Upper lobe of left lung (tissue), 4 donors: ENCODE results near the gene TXNRD1.

Experiments used
- CTCF ChIP-seq, 6 experiments: fragments of 450-650 bp in 4 of 6; fragments of 200-600 bp in 2 of 6; sonication (generic) in 2 of 6; IDR thresholded peaks; one replicate each; pipeline ENCODE4 v1.5.1; 2016 to 2019; ENCODE audit warnings: antibody characterized with exemption in 6 of 6
- POLR2AphosphoS5 ChIP-seq, 2 donors: sonication (generic); formaldehyde crosslinking; IDR thresholded peaks; one replicate each; pipeline ENCODE4 v1.5.1; 2017; ENCODE audit warnings: antibody characterized with exemption in 2 of 2

GRCh38 chr12:104296718-104297117 is 81.1 kb downstream of the TXNRD1 start:
- TF ChIP-seq POLR2AphosphoS5 (IDR thresholded peaks at IDR 0.05): no peak
- no peak for TF ChIP-seq CTCF (IDR thresholded peaks at IDR 0.05)
